ENCODE measurements around the gene DCTPP1. TPM values are rescaled to one million over a fixed set of nuclear protein-coding genes. Genes with fewer than 3 reads are reported as not detected.
A peak's percentile ranks its signal among the peaks of the same experiment; 100 is the strongest.

DCTPP1 gene
- total and polyA plus RNA-seq, 2 of the 13 experiments (the other 11 are each of a cell fraction or from before 2014, with no cell fraction given): 54.8 to 74.4 TPM

DNA sequence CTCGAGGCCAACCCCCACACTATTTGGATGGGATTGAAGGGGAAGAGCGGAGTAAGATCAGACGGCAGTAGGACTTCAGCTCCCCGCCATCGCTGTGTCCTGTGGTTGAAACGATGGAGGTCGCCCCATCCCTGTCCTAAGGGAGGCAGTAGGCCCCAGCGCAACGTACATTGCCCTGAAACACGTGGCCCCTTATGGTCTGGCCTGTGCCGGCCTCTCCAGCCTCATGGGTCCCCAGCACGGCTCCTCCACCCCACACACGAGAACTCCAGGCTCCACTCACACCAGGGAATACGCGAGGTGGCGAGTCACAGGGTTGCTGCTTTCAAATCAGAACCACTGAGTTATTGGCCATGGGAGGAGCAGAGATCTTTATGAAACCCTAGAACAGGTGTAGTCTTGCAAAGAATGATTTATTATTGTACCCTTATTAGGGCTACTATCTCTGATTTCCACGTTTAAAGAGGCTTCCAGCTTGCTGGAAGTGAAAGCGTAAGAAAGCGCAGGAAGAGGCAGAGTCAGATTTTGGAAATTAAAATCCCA lies 669 bp upstream of the DCTPP1 start (continued):
- 0 out of 2 replicates have a peak, but pooled peaks have one; percentile 18 for TF ChIP-seq TEF (CRISPR knock-in tag; IDR thresholded peaks at IDR 0.05)
- TF ChIP-seq ZZZ3 (CRISPR knock-in tag; IDR thresholded peaks at IDR 0.05; ENCODE audit: borderline replicate concordance): peak; percentile 47; the same call in 1 of the 2 replicates
- peak; percentile 57; the same call in 1 of the 2 replicates for TF ChIP-seq ETS1 (CRISPR knock-in tag; IDR thresholded peaks at IDR 0.05)
- TF ChIP-seq, protein P1, sequence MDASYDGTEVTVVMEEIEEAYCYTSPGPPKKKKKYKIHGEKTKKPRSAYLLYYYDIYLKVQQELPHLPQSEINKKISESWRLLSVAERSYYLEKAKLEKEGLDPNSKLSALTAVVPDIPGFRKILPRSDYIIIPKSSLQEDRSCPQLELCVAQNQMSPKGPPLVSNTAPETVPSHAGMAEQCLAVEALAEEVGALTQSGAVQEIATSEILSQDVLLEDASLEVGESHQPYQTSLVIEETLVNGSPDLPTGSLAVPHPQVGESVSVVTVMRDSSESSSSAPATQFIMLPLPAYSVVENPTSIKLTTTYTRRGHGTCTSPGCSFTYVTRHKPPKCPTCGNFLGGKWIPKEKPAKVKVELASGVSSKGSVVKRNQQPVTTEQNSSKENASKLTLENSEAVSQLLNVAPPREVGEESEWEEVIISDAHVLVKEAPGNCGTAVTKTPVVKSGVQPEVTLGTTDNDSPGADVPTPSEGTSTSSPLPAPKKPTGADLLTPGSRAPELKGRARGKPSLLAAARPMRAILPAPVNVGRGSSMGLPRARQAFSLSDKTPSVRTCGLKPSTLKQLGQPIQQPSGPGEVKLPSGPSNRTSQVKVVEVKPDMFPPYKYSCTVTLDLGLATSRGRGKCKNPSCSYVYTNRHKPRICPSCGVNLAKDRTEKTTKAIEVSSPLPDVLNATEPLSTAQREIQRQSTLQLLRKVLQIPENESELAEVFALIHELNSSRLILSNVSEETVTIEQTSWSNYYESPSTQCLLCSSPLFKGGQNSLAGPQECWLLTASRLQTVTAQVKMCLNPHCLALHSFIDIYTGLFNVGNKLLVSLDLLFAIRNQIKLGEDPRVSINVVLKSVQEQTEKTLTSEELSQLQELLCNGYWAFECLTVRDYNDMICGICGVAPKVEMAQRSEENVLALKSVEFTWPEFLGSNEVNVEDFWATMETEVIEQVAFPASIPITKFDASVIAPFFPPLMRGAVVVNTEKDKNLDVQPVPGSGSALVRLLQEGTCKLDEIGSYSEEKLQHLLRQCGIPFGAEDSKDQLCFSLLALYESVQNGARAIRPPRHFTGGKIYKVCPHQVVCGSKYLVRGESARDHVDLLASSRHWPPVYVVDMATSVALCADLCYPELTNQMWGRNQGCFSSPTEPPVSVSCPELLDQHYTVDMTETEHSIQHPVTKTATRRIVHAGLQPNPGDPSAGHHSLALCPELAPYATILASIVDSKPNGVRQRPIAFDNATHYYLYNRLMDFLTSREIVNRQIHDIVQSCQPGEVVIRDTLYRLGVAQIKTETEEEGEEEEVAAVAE (CRISPR knock-in tag; IDR thresholded peaks at IDR 0.05; ENCODE audit: borderline replicate concordance): peak; percentile 5; the same call in 1 of the 2 replicates
- peak; percentile 95 for TF ChIP-seq ZNF225 (CRISPR knock-in tag; IDR thresholded peaks at IDR 0.05)
- peak; percentile 72 for TF ChIP-seq HOXD1 (CRISPR knock-in tag; IDR thresholded peaks at IDR 0.05)
- TF ChIP-seq TCF12 (IDR thresholded peaks at IDR 0.05): no peak
- TF ChIP-seq TCF12 (CRISPR knock-in tag; IDR thresholded peaks at IDR 0.05): peak; percentile 60; the same call in 1 of the 2 replicates
- TF ChIP-seq IRF9 (CRISPR knock-in tag; IDR thresholded peaks at IDR 0.05; ENCODE audit: borderline replicate concordance): peak; percentile 97
- 0 out of 2 replicates have a peak, but pooled peaks have one; percentile 63 for TF ChIP-seq MED13 (CRISPR knock-in tag; IDR thresholded peaks at IDR 0.05)
- peak; percentile 64; the same call in 1 of the 2 replicates for TF ChIP-seq ZNF124 (CRISPR knock-in tag; IDR thresholded peaks at IDR 0.05)
- peak; percentile 78 for TF ChIP-seq SALL1 (CRISPR knock-in tag; IDR thresholded peaks at IDR 0.05)
- 0 out of 2 replicates have a peak, but pooled peaks have one; percentile 45 for TF ChIP-seq CBFB (CRISPR knock-in tag; IDR thresholded peaks at IDR 0.05)
- TF ChIP-seq EEA1 (CRISPR knock-in tag; IDR thresholded peaks at IDR 0.05; ENCODE audit: borderline replicate concordance): peak; percentile 93; the same call in 1 of the 2 replicates
- TF ChIP-seq ZNF629 (CRISPR knock-in tag; conservative IDR thresholded peaks at IDR 0.05): no peak; the same call in 1 of the 2 replicates
- no peak for TF ChIP-seq ZKSCAN5 (CRISPR knock-in tag; IDR thresholded peaks at IDR 0.05)
- TF ChIP-seq ZNF136 (CRISPR knock-in tag; IDR thresholded peaks at IDR 0.05; ENCODE audit: low read depth): peak; percentile 77; the same call in 1 of the 2 replicates
- peak; percentile 78; the same call in 1 of the 2 replicates for TF ChIP-seq ZFP36L1 (CRISPR knock-in tag; IDR thresholded peaks at IDR 0.05)

Measured in HepG2 (cell line).